Activated CD4-positive, alpha-beta T cell treated with anti-CD3 and anti-CD28 coated beads, Interleukin-2, amount 50 U/mL, for 4 hours (primary cell): ENCODE data around the gene ILF2.

ENCODE experiments used
- DNase-seq, 2 experiments: peaks; one replicate each; pipeline ENCODE4 v3.0.0-alpha.2; 2020

The ILF2 gene

DNA sequence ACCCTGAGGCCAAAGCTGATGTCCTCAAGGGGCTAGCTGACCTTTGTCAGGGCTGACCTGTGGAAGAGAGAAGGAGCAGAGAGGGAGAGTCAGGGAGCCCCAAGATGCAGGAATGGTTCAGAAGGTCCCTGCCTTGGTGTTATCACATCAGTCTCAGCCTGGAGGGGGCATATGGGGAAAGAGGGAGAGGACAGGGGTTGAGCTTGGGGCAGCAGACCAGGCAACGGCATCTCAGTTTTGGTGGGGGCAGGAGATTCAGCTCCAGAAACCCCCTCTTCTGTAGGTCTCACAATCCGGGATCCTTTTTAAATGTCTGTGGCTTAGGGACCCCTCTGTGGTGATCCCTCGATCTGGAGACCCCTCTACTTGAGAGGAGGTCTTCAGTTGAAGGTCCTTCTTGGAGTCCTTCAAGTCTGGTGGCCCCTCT, 44.3 kb downstream of the ILF2 start:
- DNase-seq = no peak

DNA sequence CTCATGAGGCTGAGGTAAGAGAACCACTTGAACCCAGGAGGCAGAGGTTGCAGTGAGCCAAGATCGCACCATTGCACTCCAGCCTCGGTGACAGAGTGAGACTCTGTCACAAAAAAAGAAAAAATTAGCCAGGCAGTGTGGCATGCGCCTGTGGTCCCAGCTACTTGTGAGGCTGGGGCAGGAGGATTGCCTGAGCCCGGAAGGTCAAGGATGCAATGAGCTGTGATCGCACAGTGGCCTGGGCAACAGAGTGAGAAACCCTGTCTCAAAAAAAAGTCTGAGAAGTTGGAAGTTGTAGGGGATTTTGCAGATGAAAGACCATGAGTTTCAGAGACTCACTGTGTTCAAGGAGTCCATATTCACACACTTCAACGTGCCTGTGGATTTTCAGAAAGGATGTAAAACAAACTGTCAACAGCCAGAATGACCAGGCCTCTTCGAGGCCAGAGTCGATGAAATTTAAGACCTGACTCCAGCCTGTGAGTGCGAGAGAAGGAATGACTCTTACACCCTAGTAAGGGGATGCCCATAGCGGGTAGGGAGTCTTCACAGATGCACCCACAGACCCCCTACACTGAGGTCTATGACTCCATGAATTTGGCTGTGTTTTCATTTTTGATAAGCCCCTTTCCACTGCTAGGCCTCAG, 45.7 kb downstream of the ILF2 start:
- no peak for DNase-seq

DNA sequence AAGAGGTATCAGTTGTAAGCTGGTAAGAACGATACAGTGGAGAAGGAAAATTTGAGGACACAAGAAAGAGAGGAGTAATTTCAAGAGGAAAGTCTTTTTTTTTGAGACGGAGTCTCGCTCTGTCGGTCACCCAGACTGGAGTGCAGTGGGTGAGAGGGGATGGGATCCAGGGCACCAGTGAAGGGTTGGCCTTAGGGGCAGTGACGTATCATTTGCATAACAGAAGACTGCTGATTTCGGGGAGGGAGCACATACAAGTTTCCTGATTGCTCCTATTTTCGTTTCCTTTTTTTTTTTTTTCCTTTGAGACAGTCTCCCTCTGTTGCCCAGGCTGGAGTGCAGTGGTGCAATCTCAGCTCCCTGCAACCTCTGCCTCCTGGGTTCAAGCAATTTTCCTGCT, 47.7 kb downstream of the ILF2 start:
- no peak for DNase-seq

DNA sequence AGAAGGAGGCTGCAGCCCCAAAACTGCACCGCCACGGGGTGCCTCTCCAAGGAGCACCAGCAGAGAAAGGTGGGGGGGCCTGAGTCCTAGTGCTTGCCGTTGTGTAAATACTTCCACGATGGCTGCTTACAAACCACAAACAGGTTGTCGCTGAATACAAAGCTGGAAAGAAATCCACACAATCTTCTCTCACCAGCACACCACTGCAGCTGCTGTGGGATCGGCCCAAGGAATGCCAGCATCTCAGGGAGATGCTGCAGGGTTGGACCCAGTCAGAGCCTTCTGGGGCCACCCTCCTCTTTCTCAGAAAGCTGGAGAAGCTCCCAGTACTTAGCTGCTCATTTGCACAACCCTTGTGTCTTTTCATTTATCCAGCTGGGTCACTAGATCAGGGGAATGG, 51.6 kb downstream of the ILF2 start:
- DNase-seq = no peak

DNA sequence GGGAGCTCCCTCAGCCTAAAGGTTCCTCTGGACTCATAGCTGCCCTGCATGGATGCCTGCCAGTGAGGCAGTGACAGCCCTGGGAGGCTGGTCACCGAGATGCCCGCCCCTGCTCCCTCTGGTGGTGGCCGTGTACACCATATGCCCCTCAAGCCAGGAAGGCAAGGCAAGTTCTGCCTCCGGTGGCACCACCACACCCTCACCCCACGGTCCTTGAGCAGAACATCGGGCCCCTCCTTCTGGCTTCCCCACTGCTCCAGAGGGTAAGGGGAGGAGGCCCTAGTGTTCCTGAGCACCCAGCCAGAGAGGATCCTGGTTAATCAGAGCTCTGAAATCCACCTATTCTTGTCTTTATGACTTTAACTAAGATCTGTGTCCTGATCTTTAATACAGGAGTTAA, 53.1 kb downstream of the ILF2 start:
- peak; percentile 44 to 53 for DNase-seq

DNA sequence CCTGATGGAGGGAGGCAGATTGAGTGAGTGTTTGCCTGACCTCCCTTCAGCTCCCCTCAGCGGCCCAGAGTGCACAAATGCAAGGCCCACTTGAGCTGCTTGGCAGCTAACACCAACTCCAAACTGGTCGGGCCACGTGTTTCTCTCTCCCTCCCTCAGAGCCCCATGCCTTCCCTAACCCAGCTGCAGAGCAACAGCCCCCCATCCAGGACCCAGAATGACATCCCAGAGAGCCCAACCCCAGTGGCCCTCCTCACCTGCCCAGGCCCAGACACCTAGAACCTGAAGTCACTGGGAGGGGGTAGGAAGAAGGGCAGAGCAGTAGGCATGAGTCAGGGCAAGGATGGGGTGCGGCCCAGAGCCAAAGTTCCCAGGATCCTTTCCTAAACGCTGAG, 53.9 kb downstream of the ILF2 start:
- no peak for DNase-seq

DNA sequence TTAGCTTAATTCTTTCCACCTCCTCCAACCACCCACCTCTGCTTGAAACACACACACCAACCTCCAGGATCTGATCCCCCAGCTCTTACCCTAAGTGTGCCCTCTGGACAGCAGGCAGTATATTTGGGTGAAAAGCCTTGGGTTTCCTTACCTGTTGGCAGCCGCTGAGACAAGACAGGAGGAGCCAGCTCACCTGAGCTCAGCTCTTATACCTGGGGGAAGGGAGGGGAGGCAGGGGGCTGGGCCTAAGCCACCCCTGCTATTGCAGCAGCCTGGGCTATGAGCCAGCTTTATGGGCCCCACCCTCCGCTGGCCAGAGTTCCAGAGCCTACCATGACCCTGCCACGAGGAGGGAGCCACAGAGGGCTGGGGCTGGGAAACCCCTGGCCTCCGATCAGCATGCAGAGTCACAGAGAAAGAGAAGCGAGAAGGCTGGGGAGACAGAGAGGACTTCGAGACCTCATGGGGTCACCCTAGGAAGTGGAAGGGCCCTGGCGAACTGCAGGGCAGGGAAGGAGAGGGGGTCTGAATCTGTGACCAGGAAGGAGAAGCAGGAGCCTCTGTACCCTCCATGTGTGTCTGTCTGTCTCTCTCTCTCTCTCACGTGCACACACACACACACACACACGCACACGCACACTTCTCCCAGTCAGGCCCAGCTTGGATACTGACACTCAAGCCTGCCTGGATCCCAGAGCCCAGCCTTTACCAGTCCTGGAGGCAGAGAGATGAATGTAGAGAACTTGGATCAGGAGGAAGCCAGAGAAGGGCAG, 54.5 kb downstream of the ILF2 start, which contains the start of gene S100A14:
S100A14 (minus strand) TSS at position 182 of the 773 bp plus-strand sequence. CDS start 467 bp downstream, outside the sequence.
- DNase-seq = no peak

DNA sequence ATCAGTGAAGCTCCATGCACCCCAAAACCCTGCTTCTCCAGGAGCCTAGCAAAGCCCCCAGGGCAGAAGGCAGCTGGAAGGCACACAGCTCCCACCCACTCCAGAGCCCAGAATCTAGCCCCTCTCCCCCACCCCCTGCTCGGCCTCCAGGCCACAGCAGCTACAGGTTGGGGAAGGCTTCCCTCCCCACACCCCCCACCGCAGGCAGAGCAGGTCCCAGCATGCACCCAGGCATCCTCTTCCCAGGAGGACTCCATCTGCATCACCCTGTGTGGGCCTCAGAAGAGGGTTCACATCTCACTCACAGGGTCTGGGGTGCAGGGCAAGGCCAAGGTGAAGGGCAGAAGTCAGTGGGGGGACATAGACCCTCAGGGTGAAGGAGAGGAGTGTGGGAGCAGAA, 55.4 kb downstream of the ILF2 start:
- no peak for DNase-seq

DNA sequence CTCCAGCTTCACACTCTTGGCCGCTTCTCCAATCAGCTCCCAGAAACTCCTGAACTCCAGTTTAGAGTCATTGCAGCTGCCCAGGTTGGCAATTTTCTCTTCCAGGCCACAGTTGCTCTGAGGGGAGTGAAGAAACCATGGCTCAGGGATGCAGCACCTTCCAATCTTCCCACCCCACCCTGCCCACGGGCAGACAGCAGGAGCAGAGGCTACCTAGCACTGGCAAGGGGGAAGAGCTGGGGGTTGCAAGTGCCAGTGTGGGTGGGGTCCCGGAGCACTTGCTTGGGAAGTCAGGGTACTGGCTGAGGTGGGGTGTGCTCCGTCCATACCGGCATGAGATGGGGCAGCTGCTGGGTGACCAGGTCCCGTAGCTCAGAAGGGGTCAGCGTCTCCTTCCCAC, 55.9 kb downstream of the ILF2 start:
- DNase-seq = no peak

DNA sequence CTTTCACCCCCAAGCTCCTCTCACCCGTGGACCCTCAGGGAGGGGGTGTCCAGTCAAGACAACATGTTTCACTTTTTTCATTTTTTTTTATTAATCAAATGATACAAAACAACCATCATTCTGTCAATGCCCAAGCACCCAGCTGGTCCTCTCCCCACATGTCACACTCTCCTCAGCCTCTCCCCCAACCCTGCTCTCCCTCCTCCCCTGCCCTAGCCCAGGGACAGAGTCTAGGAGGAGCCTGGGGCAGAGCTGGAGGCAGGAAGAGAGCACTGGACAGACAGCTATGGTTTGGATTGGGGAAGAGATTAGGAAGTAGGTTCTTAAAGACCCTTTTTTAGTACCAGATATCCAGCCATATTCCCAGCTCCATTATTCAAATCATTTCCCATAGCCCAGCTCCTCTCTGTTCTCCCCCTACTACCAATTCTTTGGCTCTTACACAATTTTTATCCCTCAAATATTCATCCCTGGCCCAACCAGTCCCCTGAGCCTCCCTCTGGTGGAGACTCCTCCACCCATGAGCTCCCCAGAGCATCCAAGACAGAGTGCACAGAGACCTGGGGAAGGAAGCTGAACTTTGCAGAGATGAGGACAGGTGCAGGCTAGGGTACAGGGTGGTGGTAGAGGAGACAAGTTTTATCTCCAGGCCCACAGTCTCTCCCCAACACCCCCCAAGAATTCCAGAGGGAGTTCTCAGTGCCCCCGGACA, 56.4 kb downstream of the ILF2 start:
- no peak for DNase-seq

DNA sequence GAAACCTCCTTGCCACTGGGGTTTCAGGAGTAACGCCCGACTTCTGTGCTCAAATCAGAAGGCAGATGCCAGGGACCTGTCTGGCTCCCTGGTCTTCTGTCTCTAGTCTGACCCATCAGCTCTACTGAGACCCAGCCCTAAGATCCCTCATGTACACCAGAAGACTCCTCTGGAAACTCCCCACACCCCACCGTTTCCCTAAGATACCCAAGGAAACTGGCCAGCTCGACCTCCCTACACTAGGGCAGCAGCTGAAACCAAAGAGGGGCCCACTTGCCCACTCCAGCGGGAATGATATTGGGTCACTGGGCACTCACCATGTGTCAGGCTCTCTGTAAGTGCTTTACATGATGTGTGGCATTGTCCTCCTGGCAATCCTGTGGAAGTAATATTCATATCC, 57.4 kb downstream of the ILF2 start:
- no peak for DNase-seq

DNA sequence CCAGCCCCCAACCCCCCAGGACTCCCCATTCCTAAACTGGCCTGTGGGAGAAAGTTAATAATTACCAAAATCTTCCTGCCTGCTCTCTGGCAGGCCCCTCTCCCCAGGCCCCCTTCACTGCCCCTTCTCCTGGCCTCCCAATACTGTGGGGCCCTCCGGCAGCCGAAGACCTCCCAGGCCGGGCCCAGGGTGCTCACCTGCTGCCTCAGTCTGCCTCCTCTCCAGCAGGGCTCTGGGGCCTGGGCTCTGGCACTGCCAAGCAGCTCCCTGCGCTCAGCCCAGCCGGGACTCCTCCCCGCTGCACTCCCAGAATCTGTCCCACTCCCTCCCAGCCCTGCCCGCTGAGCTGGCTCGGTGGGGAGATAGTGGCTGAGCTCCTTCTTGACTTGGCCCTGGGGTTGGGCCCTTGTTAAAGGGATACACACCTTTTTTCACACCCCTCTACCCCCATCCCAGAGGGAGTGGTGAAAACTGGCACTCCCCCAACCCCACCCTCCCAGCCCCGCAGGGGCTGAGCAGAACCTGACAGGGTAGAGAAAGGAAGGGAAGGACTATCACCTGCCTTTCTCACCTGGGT, 58.0 kb downstream of the ILF2 start, which contains the start of gene S100A16:
S100A16 (minus strand) TSS at position 383 of the 577 bp plus-strand sequence. CDS start 4,986 bp downstream, outside the sequence.
- DNase-seq = no peak

DNA sequence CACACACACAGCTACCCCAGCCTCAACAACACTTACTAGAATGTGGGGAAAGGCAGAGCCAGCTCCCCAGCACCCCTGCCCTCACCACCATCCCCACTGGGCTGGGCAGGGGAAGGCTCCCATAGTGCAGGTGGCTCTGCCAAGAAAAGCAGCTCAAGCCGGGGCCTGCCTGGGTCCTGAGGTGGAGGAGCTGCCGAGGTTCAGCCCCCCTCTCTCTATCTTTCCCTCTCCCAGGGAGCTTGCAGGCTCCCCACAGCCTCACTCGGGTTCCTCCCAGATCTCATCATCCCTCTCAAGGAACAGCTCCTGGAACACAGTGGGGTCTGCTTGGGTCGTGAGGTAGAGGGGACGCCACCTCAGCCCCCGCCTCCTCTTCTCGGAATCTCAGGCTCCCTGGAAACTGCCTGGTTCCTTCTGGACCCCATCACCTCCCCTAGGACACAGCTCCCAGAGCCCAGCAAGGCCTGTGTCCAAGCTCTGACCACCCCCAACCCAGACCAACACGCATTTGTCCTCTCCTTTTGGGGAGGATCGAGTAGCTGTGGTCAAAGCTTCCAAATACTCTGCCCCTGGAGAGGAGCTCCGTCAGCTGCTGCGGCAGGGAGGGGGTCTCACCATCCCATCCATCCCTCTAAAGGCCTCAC, 58.6 kb downstream of the ILF2 start:
- DNase-seq = no peak
